Heart right ventricle (tissue), 12 donors: ENCODE measurements around the gene ACR. TPM values are rescaled to one million over a fixed set of nuclear protein-coding genes. Genes with fewer than 3 reads are reported as not detected.

ENCODE experiments used
- polyA plus RNA-seq, 2 donors: library from polyadenylated mRNA; stranded (reverse); fragments of 200-250 nt; gene quantifications; one replicate each; pipeline ENCODE4 v1.2.3, GENCODE V29; 2013
- total RNA-seq, 10 donors: library from RNA; stranded (reverse); fragmentation: NEBNext Ultra II Directional in 3 of 10; extraction: Animal tissue kit (Norgen Biotek cat#: 25700) in 3 of 10; gene quantifications; one replicate each; pipeline versions ENCODE4 v1.2.1 to v1.2.4, GENCODE V29; 2021 to 2023
- donor health status: ischemic (EF 13 %, LVEDD 7.1; RV severe dilation, severe dysfunction).
- donor health status: healthy with polysubstance abuse.
- donor health status: DM: no; HTN: yes; CAD: no.
- donor health status: DM: no; HTN: no; CAD: no.
- donor health status: ischemic (EF 25% LVEDD 6.9; RV normal size, moderate dysfunction).
- donor health status: ischemic (EF 25% LVEDD 5.7; RV mildly dilated, moderate dysfunction).
- donor health status: healthy.
- donor health status: nonischemic (EF 11% LVEDD 7.7; RV severe dilation, severe dysfunction).
- donor health status: DM: yes; HTN: yes; CAD: no.
- donor health status: PGD.
- donor health status: ischemic (EF 29% LVEDD 5.4; RV normal size, mild dysfunction).
- donor health status: nonischemic (EF 23%, LVEDD 6.1; RV moderate dilation, normal function).

Gene ACR
- total and polyA plus RNA-seq, 12 donors = 0.13 to 1.1 (median 0.50) TPM; not detected in 1

Other genes starting within 250 kb of the ACR start
- gene LMF2, start 230.5 kb upstream of the ACR start, total RNA-seq = 10 to 100 TPM; 18.8 to 37.5 (median 22.9) TPM
- 10 to 100 TPM; 40.4 to 42.5 TPM for gene LMF2, start 230.5 kb upstream of the ACR start, polyA plus RNA-seq
- gene NCAPH2, start 230.0 kb upstream of the ACR start, total RNA-seq = 10 to 100 TPM; 21.7 to 31.9 (median 26.2) TPM
- gene NCAPH2, start 230.0 kb upstream of the ACR start, polyA plus RNA-seq = 10 to 100 TPM; 38.0 to 54.8 TPM
- 1 to 10 TPM in 2 of 10 donors, under 1 TPM in 2, not detected in 6; 0.57 to 2.8 (median 0.92) TPM for gene SCO2, start 212.6 kb upstream of the ACR start, total RNA-seq
- gene SCO2, start 212.6 kb upstream of the ACR start, polyA plus RNA-seq = 1 to 10 TPM in 1 of 2 donors, not detected in 1; 2.0 TPM
- 100 to 1,000 TPM in 1 of 10 donors, 10 to 100 TPM in 7, 1 to 10 TPM in 2; 8.4 to 113 (median 12.6) TPM for gene TYMP, start 208.2 kb upstream of the ACR start, total RNA-seq
- gene TYMP, start 208.2 kb upstream of the ACR start, polyA plus RNA-seq = 10 to 100 TPM; 23.3 to 65.3 TPM
- gene KLHDC7B, start 192.3 kb upstream of the ACR start, total RNA-seq = 1 to 10 TPM in 1 of 10 donors, under 1 TPM in 3, not detected in 6; 0.11 to 1.3 (median 0.18) TPM
- gene KLHDC7B, start 192.3 kb upstream of the ACR start, polyA plus RNA-seq = under 1 TPM in 1 of 2 donors, not detected in 1; 0.10 TPM
- gene SYCE3, start 175.3 kb upstream of the ACR start, total RNA-seq = under 1 TPM in 2 of 10 donors, not detected in 8; 0.74 to 0.90 TPM
- not detected for gene SYCE3, start 175.3 kb upstream of the ACR start, polyA plus RNA-seq
- 100 to 1,000 TPM; 135 to 487 (median 415) TPM for gene CPT1B, start 159.8 kb upstream of the ACR start, total RNA-seq
- gene CPT1B, start 159.8 kb upstream of the ACR start, polyA plus RNA-seq = 100 to 1,000 TPM in 1 of 2 donors, 10 to 100 TPM in 1; 61.2 to 351 TPM
- 10 to 100 TPM; 31.7 to 60.1 (median 39.9) TPM for gene CHKB, start 155.4 kb upstream of the ACR start, total RNA-seq
- 100 to 1,000 TPM in 1 of 2 donors, 10 to 100 TPM in 1; 27.1 to 251 TPM for gene CHKB, start 155.4 kb upstream of the ACR start, polyA plus RNA-seq
- under 1 TPM; 0.08 to 0.52 (median 0.27) TPM for gene MAPK8IP2, start 137.4 kb upstream of the ACR start, total RNA-seq
- gene MAPK8IP2, start 137.4 kb upstream of the ACR start, polyA plus RNA-seq = under 1 TPM; 0.22 to 0.49 TPM
- gene ARSA, start 110.1 kb upstream of the ACR start, total RNA-seq = 10 to 100 TPM; 19.6 to 33.3 (median 26.0) TPM
- gene ARSA, start 110.1 kb upstream of the ACR start, polyA plus RNA-seq = 10 to 100 TPM; 17.5 to 62.3 TPM
- 10 to 100 TPM; 19.9 to 36.9 (median 24.7) TPM for gene SHANK3, start 65.4 kb upstream of the ACR start, total RNA-seq
- gene SHANK3, start 65.4 kb upstream of the ACR start, polyA plus RNA-seq = 10 to 100 TPM; 14.3 to 59.8 TPM
- gene RABL2B, start 45.4 kb downstream of the ACR start, total RNA-seq = 1 to 10 TPM; 4.7 to 9.2 (median 7.4) TPM
- 10 to 100 TPM in 1 of 2 donors, 1 to 10 TPM in 1; 6.5 to 11.6 TPM for gene RABL2B, start 45.4 kb downstream of the ACR start, polyA plus RNA-seq